HepG2 (cell line): ENCODE measurements around the gene CSNK1D. TPM values are rescaled to one million over a fixed set of nuclear protein-coding genes. Genes with fewer than 3 reads are reported as not detected.

ENCODE experiments used
- ATF3 ChIP-seq: sonication (generic); formaldehyde crosslinking; IDR thresholded peaks from 2 replicates; pipeline ENCODE4 v1.4.0; 2020; ENCODE audit warnings: missing genetic modification reagents
- CENPT ChIP-seq: sonication (generic); formaldehyde crosslinking; IDR thresholded peaks from 2 replicates; pipeline ENCODE4 v1.8.0; 2022; ENCODE audit warnings: low read depth, mild to moderate bottlenecking, moderate library complexity, missing genetic modification reagents
- CREB1 ChIP-seq, 2 experiments: fragments of 450-650 bp in 1 of 2; IDR thresholded peaks; 2 replicates each; pipeline ENCODE4 v1.6.1; 2016 to 2017; ENCODE audit warnings: control low read depth in 1 of 2, mild to moderate bottlenecking in 1 of 2, missing compliant biosample characterization in 1 of 2, missing genetic modification characterization in 1 of 2
- GATAD2A ChIP-seq: IDR thresholded peaks from 2 replicates; pipeline ENCODE4 v1.6.1; 2016
- MAFK ChIP-seq, 2 experiments: IDR thresholded peaks in 1 of 2; conservative IDR thresholded peaks in 1 of 2; 2 replicates each; pipeline ENCODE4 v1.6.1; 2011; ENCODE audit warnings: improper control_type of control experiment in 2 of 2, low read length in 2 of 2
- MAZ ChIP-seq, 2 experiments: sonication (generic) in 1 of 2; formaldehyde crosslinking in 1 of 2; IDR thresholded peaks; 2 replicates each; pipeline versions ENCODE4 v1.5.0 to v1.6.1; 2012 to 2020; ENCODE audit warnings: low read depth in 2 of 2, mild to moderate bottlenecking in 2 of 2, borderline replicate concordance in 1 of 2, improper control_type of control experiment in 1 of 2, low read length in 1 of 2, missing genetic modification reagents in 1 of 2, moderate library complexity in 1 of 2
- POLR2A ChIP-seq, 2 experiments: IDR thresholded peaks; 2 replicates each; pipeline ENCODE4 v1.6.1; 2011; ENCODE audit warnings: low read depth in 2 of 2, low read length in 2 of 2, mild to moderate bottlenecking in 1 of 2, moderate library complexity in 1 of 2; ENCODE audit not compliant: insufficient read depth in 1 of 2
- PRDM10 ChIP-seq: sonication (generic); formaldehyde crosslinking; IDR thresholded peaks from 2 replicates; pipeline ENCODE4 v1.4.0; 2020; ENCODE audit warnings: low read depth, missing genetic modification reagents
- PRPF4 ChIP-seq: fragments of 200-400 bp; formaldehyde crosslinking; IDR thresholded peaks from 2 replicates; pipeline ENCODE4 v1.6.1; 2016; ENCODE audit warnings: low read length, low read depth; ENCODE audit not compliant: poor library complexity, severe bottlenecking
- REL ChIP-seq: sonication (generic); formaldehyde crosslinking; conservative IDR thresholded peaks from 2 replicates; pipeline ENCODE4 v1.8.0; 2022; ENCODE audit warnings: mild to moderate bottlenecking, missing genetic modification reagents, moderate library complexity
- TAF15 ChIP-seq: fragments of 200-400 bp; formaldehyde crosslinking; IDR thresholded peaks from one replicate; pipeline ENCODE4 v1.6.1; 2018; ENCODE audit warnings: mild to moderate bottlenecking, low read depth, low read length; ENCODE audit not compliant: poor library complexity, severe bottlenecking
- TCF7L2 ChIP-seq: IDR thresholded peaks from 2 replicates; pipeline ENCODE4 v1.6.1; 2011; ENCODE audit warnings: mild to moderate bottlenecking, low read depth, low read length, moderate library complexity
- ZBTB7A ChIP-seq: sonication (generic); formaldehyde crosslinking; IDR thresholded peaks from 2 replicates; pipeline ENCODE4 v1.8.0; 2022; ENCODE audit warnings: mild to moderate bottlenecking, missing genetic modification reagents
- ZNF280B ChIP-seq: sonication (generic); formaldehyde crosslinking; IDR thresholded peaks from 2 replicates; pipeline ENCODE4 v1.5.0; 2020; ENCODE audit warnings: missing genetic modification reagents, mild to moderate bottlenecking, borderline replicate concordance
- ZNF567 ChIP-seq: sonication (generic); formaldehyde crosslinking; IDR thresholded peaks from 2 replicates; pipeline ENCODE4 v1.8.1; 2023; ENCODE audit warnings: mild to moderate bottlenecking, missing genetic modification reagents, borderline replicate concordance
- ZNF574 ChIP-seq: sonication (generic); formaldehyde crosslinking; IDR thresholded peaks from 2 replicates; pipeline ENCODE4 v1.4.0; 2020; ENCODE audit warnings: missing genetic modification reagents
- ZNF577 ChIP-seq: sonication (generic); formaldehyde crosslinking; IDR thresholded peaks from 2 replicates; pipeline ENCODE4 v1.4.0; 2020; ENCODE audit warnings: mild to moderate bottlenecking, low read depth, missing genetic modification reagents, borderline replicate concordance
- ZNF746 ChIP-seq: sonication (generic); formaldehyde crosslinking; IDR thresholded peaks from 2 replicates; pipeline ENCODE4 v1.8.0; 2022; ENCODE audit warnings: mild to moderate bottlenecking, missing genetic modification reagents
- ZNF841 ChIP-seq: sonication (generic); formaldehyde crosslinking; IDR thresholded peaks from 2 replicates; pipeline ENCODE4 v1.8.1; 2023; ENCODE audit warnings: missing genetic modification reagents, borderline replicate concordance
- polyA plus RNA-seq, 8 experiments: library from polyadenylated mRNA; depleted of rRNA in 3 of 8; stranded (reverse) in 7 of 8; unstranded in 1 of 8; fragments of >200 nt; fragmentation: Illumina TruSeq in 4 of 8; extraction: Trizol in 4 of 8; gene quantifications; 2 replicates each; pipeline versions ENCODE4 v1.2.1 to v1.2.3, GENCODE V29; 2011 to 2016; ENCODE audit warnings: low read depth in 4 of 8, missing spikeins in 1 of 8, mixed read lengths in 1 of 8; ENCODE audit not compliant: insufficient read depth in 1 of 8
- total RNA-seq, 5 experiments: library from RNA; depleted of rRNA; stranded (reverse); fragments of >200 nt; fragmentation: Illumina TruSeq; extraction: Trizol; gene quantifications; 2 replicates each; pipeline ENCODE4 v1.2.3, GENCODE V29; 2016; ENCODE audit warnings: low read depth in 1 of 5

CSNK1D gene
- total and polyA plus RNA-seq, 2 of the 13 experiments (the other 11 are each of a cell fraction or from before 2014, with no cell fraction given): 31.5 to 128 TPM

GRCh38 chr17:82317394-82318168 lies 44.1 kb upstream of the CSNK1D start, which contains the start of gene CD7 (continued):
- TF ChIP-seq TAF15: no peak
- TF ChIP-seq ZBTB7A: no peak; the same call in none of the 2 replicates
- no peak for TF ChIP-seq MAFK (conservative IDR thresholded peaks at IDR 0.05 in 1 of 2, IDR thresholded peaks at IDR 0.05 in 1 of 2; ENCODE audit: low read length in 2 of 2)
- TF ChIP-seq ZNF567 (CRISPR knock-in tag): no peak
- no peak for TF ChIP-seq PRPF4
- TF ChIP-seq PRDM10 (CRISPR knock-in tag): no peak
- peak; percentile 12; the same call in 1 of the 2 replicates for TF ChIP-seq ZNF280B
- TF ChIP-seq ATF3 (CRISPR knock-in tag): no peak
- TF ChIP-seq ZNF574 (CRISPR knock-in tag): 0 out of 2 replicates have a peak, but pooled peaks have one; percentile 58
- TF ChIP-seq ZNF746 (CRISPR knock-in tag): no peak
- no peak for TF ChIP-seq CREB1 (IDR thresholded peaks at IDR 0.05)
- TF ChIP-seq CREB1 (CRISPR knock-in tag; IDR thresholded peaks at IDR 0.05): no peak
- no peak for TF ChIP-seq CENPT (CRISPR knock-in tag)
- 0 out of 2 replicates have a peak, but pooled peaks have one; percentile 14 for TF ChIP-seq REL (CRISPR knock-in tag)
- peak; percentile 66; the same call in 1 of the 2 replicates for TF ChIP-seq GATAD2A
- TF ChIP-seq TCF7L2: no peak
- TF ChIP-seq ZNF577 (CRISPR knock-in tag): no peak
- peak in 1 of 2 experiments; percentile 19; a peak in 1 of 4 replicates for TF ChIP-seq POLR2A (IDR thresholded peaks at IDR 0.05; ENCODE audit: insufficient read depth in 1 of 2, low read depth in 2 of 2, low read length in 2 of 2)
- no peak for TF ChIP-seq ZNF841 (CRISPR knock-in tag)
- no peak; the same call in 1 of the 2 replicates for TF ChIP-seq MAZ (IDR thresholded peaks at IDR 0.05; ENCODE audit: borderline replicate concordance, low read depth, low read length)
- no peak for TF ChIP-seq MAZ (CRISPR knock-in tag; IDR thresholded peaks at IDR 0.05; ENCODE audit: low read depth)
